ENCODE data around the gene LCOR. TPM values are rescaled to one million over a fixed set of nuclear protein-coding genes. Genes with fewer than 3 reads are reported as not detected.

The LCOR gene
- total RNA-seq, 1 experiment from 2014 or later: 42.1 TPM

DNA sequence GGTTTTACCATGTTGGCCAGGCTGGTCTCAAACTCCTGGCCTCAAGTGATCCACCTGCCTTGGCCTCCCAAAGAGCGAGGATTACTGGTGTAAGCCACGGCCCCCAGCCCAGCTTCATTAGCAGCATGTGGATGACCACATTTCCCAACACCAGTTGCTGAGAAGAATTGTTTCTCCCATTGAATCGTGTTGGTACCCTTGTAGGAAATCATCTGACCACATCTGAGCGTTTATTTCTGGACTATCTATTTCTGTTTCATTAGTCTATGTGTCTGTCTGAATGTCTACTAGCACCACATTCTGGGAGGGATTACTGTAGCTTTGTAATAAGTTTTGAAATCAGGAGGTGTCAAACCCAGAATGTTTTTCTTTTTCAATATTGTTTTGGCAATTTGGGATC, 89.6 kb downstream of the LCOR start:
- H3K27me3 ChIP-seq (ENCODE audit: insufficient read depth, low read length): no peaks in the 10 kb centered on the region
- no peak overlapping the region; a peak in 1 of 7 replicates for H3K27ac Mint-ChIP-seq
- no peak overlapping the region for H3K18ac ChIP-seq (ENCODE audit: insufficient read length, low read depth, low read length)
- TF ChIP-seq, protein P1, sequence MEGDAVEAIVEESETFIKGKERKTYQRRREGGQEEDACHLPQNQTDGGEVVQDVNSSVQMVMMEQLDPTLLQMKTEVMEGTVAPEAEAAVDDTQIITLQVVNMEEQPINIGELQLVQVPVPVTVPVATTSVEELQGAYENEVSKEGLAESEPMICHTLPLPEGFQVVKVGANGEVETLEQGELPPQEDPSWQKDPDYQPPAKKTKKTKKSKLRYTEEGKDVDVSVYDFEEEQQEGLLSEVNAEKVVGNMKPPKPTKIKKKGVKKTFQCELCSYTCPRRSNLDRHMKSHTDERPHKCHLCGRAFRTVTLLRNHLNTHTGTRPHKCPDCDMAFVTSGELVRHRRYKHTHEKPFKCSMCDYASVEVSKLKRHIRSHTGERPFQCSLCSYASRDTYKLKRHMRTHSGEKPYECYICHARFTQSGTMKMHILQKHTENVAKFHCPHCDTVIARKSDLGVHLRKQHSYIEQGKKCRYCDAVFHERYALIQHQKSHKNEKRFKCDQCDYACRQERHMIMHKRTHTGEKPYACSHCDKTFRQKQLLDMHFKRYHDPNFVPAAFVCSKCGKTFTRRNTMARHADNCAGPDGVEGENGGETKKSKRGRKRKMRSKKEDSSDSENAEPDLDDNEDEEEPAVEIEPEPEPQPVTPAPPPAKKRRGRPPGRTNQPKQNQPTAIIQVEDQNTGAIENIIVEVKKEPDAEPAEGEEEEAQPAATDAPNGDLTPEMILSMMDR (conservative IDR thresholded peaks at IDR 0.05): no peak
- H3K79me2 ChIP-seq (ENCODE audit: insufficient read depth, low read length): no peaks in the 10 kb centered on the region
- no peaks in the 10 kb centered on the region for H3K27me3 Mint-ChIP-seq (ENCODE audit: low read depth)
- no peak overlapping the region for H4K8ac ChIP-seq (replicated peaks; ENCODE audit: insufficient read length, low read depth, low read length)
- no peaks in the 10 kb centered on the region for H3K23me2 ChIP-seq (ENCODE audit: insufficient read length, low read depth, low read length, poor library complexity, severe bottlenecking)
- no peak overlapping the region for H2BK120ac ChIP-seq (ENCODE audit: low read depth, low read length, poor library complexity, severe bottlenecking)
- peaks cover 4 to 19% (median 5%) of the 10 kb centered on the region in 3 experiments; a peak in 4 of 7 replicates for H3K36me3 Mint-ChIP-seq (ENCODE audit: insufficient read depth in 1 of 3, low read depth in 3 of 3)
- H2AK5ac ChIP-seq (ENCODE audit: insufficient read length, low read length): no peak overlapping the region
- WGBS (ENCODE audit: extremely low coverage, insufficient read length, low lambda C conversion rate): no CpG with 5 or more reads among the region's 4 CpGs
- no peak overlapping the region for H3K4me3 Mint-ChIP-seq
- no peak overlapping the region for H2BK5ac ChIP-seq (ENCODE audit: insufficient read length, low read length)
- H2BK20ac ChIP-seq (ENCODE audit: low read depth, low read length, poor library complexity, severe bottlenecking): no peak overlapping the region
- no peak overlapping the region for H3K27ac ChIP-seq (ENCODE audit: insufficient read length, low read depth, low read length)
- no peaks in the 10 kb centered on the region for H3K4me1 Mint-ChIP-seq
- H3K56ac ChIP-seq (ENCODE audit: insufficient read length, low read depth, low read length): no peak overlapping the region
- H3K9ac ChIP-seq (ENCODE audit: extremely low read depth, insufficient read length, low read length): no peak overlapping the region
- no peak overlapping the region for H3T11ph ChIP-seq (ENCODE audit: low read length)
- H3K4me2 ChIP-seq (ENCODE audit: insufficient read depth, insufficient read length, low read length): no peak overlapping the region
- H3K4me1 ChIP-seq (ENCODE audit: insufficient read depth, low read length): no peaks in the 10 kb centered on the region
- no peak overlapping the region for H2AFZ ChIP-seq (ENCODE audit: low read length)
- H3K4ac ChIP-seq (ENCODE audit: low read depth, low read length): no peak overlapping the region
- H3K9me3 Mint-ChIP-seq: no peaks in the 10 kb centered on the region
- no peaks in the 10 kb centered on the region for H3K79me1 ChIP-seq (ENCODE audit: insufficient read depth, low read depth, low read length, poor library complexity, severe bottlenecking)
- H3K23ac ChIP-seq (ENCODE audit: insufficient read length, low read depth, low read length): no peak overlapping the region
- H2BK12ac ChIP-seq (ENCODE audit: insufficient read length, low read depth, low read length): no peak overlapping the region
- H4K20me1 ChIP-seq (ENCODE audit: control insufficient read depth, insufficient read depth, insufficient read length): no peaks in the 10 kb centered on the region
- no peak for DNase-seq
- no peak overlapping the region for H4K5ac ChIP-seq (ENCODE audit: insufficient read length, low read depth, low read length)
- no peaks in the 10 kb centered on the region for H3K9me3 ChIP-seq (ENCODE audit: control insufficient read depth, low read depth, low read length)
- no peak overlapping the region for H3K14ac ChIP-seq (ENCODE audit: insufficient read depth, low read length)
- no peak overlapping the region for H2BK15ac ChIP-seq (ENCODE audit: low read depth, low read length)
- no peak overlapping the region for H4K91ac ChIP-seq (ENCODE audit: insufficient read length, low read depth, low read length)

Measured in H9 (cell line).